T-helper 17 cell (primary cell): ENCODE results near the gene TMEM266. TPM values are rescaled to one million over a fixed set of nuclear protein-coding genes. Genes with fewer than 3 reads are reported as not detected.

Source experiments
- ATAC-seq: fragments of 150-1000 bp; cut with Tn5 transposase; 2 replicates; pipeline ENCODE4 v1.10.0; 2021; ENCODE audit warnings: mild to moderate bottlenecking, moderate library complexity
- DNase-seq, 3 donors: peaks; one replicate each; pipeline versions ENCODE4 v3.0.0 to v3.0.0-alpha.2; 2020 to 2021
- H3K9me3 ChIP-seq: one replicate; pipeline ENCODE4 v1.7.0; 2013; ENCODE audit warnings: low read length, mild to moderate bottlenecking; ENCODE audit not compliant: control insufficient read depth, poor library complexity, severe bottlenecking
- H3K27ac Mint-ChIP-seq: one replicate; pipeline ENCODE4 v1.8.0; 2022; ENCODE audit warnings: mild to moderate bottlenecking, moderate library complexity, mixed read lengths
- H3K27me3 Mint-ChIP-seq: one replicate; pipeline ENCODE4 v1.8.0; 2022; ENCODE audit warnings: mixed read lengths
- H3K36me3 Mint-ChIP-seq: one replicate; pipeline ENCODE4 v1.8.0; 2022; ENCODE audit warnings: low read depth, mixed read lengths
- H3K4me1 Mint-ChIP-seq: one replicate; pipeline ENCODE4 v1.8.0; 2022; ENCODE audit warnings: mild to moderate bottlenecking, mixed read lengths
- H3K4me3 Mint-ChIP-seq: one replicate; pipeline ENCODE4 v1.8.0; 2022; ENCODE audit warnings: mild to moderate bottlenecking, moderate library complexity, mixed read lengths
- total RNA-seq, 4 donors: library from RNA in 2 of 4; stranded (reverse) in 2 of 4; gene quantifications; one replicate each; pipeline ENCODE4 v1.2.3 and lab custom pipeline; 2022 to 2026

The TMEM266 gene
- total RNA-seq, 2 donors from 2014 or later: not detected

- DNase-seq (peak; percentile 42 to 56 (median 52)), ATAC-seq (peak; percentile 94)
- Mint-ChIP-seq H3K4me3 (peak overlapping the region; percentile 73), H3K36me3 (no peaks in the 10 kb centered on the region), H3K27me3 (peaks cover 35% of the 10 kb centered on the region), H3K27ac (no peak overlapping the region), H3K4me1 (peaks cover 12% of the 10 kb centered on the region)
- H3K9me3 ChIP-seq: no peaks in the 10 kb centered on the region
Observed at GRCh38 chr15:76190751-76191538, 131.2 kb downstream of the TMEM266 start.

DNA sequence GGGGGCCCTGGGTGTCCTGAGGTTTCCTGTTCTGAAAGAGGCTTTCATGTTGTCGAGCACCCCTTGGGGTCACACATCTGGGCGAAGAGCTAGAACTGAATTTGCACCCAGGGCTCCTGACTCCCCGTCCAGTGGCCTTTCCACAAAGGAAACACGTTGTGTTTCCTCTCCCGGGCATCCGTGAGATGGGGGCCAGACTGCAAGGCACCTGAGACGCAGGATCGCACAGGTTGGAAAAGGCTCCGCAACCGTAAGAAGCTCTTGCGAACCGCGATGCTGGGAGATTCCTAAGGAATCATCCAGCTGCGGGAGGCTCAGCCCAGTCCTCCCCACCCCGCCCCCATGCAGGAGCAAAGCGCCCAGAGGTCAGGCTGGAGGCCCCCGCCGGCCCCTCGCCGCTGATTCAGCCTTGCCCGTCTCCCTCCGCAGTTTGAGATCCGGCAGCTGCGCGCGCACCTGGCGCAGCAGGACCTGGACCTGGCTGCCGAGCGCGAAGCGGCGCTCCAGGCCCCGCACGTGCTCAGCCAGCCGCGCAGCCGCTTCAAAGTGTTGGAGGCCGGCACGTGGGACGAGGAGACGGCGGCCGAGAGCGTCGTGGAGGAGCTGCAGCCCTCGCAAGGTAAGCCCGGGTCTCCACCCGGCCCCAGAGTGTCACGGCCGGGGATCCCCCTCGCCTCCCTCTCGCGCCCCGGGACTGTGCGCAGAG, 131.9 kb downstream of the TMEM266 start:
- Mint-ChIP-seq H3K4me3 (no peak overlapping the region), H3K27me3 (peaks cover 35% of the 10 kb centered on the region), H3K36me3 (no peaks in the 10 kb centered on the region), H3K4me1 (peaks cover 12% of the 10 kb centered on the region), H3K27ac (no peak overlapping the region)
- H3K9me3 ChIP-seq: no peaks in the 10 kb centered on the region
- DNase-seq (no peak), ATAC-seq (no peak)

DNA sequence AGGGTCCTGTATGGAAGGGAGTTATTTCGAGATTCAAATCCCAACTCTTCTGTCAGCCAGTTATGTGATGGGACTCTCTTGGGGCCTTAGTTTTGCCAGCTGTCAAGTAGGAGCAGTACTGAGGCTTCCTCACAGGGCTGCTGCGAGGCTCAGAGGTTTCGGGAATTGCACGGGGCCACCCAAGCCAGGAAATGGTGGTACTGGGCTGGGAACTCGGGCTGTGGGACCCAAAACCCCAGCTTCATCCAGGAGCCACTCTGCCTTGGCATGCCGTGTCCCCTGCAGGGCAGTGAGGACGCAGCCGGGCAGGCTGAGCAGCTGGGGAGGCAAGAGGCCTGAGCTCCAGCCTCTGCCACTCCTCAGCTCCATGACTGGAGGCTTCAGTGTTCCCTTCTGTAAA, 132.9 kb downstream of the TMEM266 start:
- peaks cover 29% of the 10 kb centered on the region for H3K27me3 Mint-ChIP-seq
- H3K4me1 Mint-ChIP-seq: peaks cover 12% of the 10 kb centered on the region
- DNase-seq (no peak), ATAC-seq (no peak)
- no peaks in the 10 kb centered on the region for H3K9me3 ChIP-seq
- H3K27ac Mint-ChIP-seq: no peak overlapping the region
- no peaks in the 10 kb centered on the region for H3K36me3 Mint-ChIP-seq
- H3K4me3 Mint-ChIP-seq: no peak overlapping the region

- ATAC-seq (no peak), DNase-seq (no peak)
- Mint-ChIP-seq H3K4me3 (no peak overlapping the region), H3K36me3 (no peaks in the 10 kb centered on the region), H3K27ac (no peak overlapping the region), H3K4me1 (peaks cover 15% of the 10 kb centered on the region), H3K27me3 (peaks cover 17% of the 10 kb centered on the region)
- H3K9me3 ChIP-seq: no peaks in the 10 kb centered on the region
Observed at GRCh38 chr15:76193934-76194333, 134.1 kb downstream of the TMEM266 start.

DNA sequence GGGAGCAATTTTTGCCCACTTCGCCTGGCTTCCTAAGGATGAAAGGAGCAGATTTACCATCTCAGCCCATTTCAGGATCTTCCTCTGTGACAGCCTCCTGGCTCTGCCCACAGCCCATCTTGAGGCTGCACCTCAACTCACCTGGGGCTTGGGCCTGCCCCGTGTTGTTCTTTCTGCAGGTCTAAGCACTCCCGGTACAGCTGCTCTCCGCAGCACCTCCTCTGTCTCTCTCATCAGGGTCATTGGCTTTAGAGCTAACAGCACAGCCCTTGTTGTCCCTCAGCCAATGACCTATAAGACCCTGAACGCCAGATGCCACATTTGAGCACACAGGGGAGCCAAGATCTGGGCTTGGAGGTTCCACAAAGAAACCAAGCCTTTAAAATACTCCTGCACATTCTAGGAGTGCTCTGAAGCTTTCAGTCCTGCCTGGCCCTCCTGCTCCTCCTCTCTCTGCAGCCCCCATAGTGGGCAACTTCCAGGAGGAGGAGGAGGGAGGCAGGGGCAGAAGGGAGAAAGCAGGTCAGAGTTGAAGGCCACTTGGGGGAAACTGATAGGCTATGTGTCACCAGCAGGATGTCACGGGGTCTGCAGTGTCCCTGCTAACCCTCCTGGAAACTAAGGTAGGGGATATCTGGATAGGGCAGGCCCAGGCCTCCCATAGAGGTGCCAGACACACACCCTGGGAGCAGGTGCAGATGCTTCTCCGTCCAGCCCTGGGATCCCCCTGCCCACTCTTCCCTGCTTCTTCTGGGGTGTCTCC, 135.9 kb downstream of the TMEM266 start:
- Mint-ChIP-seq H3K27me3 (peaks cover 1% of the 10 kb centered on the region), H3K4me3 (no peak overlapping the region), H3K27ac (no peak overlapping the region), H3K36me3 (no peaks in the 10 kb centered on the region), H3K4me1 (peaks cover 9% of the 10 kb centered on the region)
- no peak for DNase-seq
- no peak for ATAC-seq
- H3K9me3 ChIP-seq: no peaks in the 10 kb centered on the region

- Mint-ChIP-seq H3K4me3 (no peak overlapping the region), H3K27ac (no peak overlapping the region), H3K36me3 (no peaks in the 10 kb centered on the region), H3K4me1 (peaks cover 8% of the 10 kb centered on the region), H3K27me3 (no peaks in the 10 kb centered on the region)
- ATAC-seq (peak; percentile 40), DNase-seq (no peak)
- no peaks in the 10 kb centered on the region for H3K9me3 ChIP-seq
Observed at GRCh38 chr15:76196269-76197231, 136.8 kb downstream of the TMEM266 start.

- Mint-ChIP-seq H3K27me3 (no peaks in the 10 kb centered on the region), H3K36me3 (no peaks in the 10 kb centered on the region), H3K4me1 (peaks cover 8% of the 10 kb centered on the region), H3K4me3 (no peak overlapping the region), H3K27ac (no peak overlapping the region)
- DNase-seq (no peak), ATAC-seq (no peak)
- no peaks in the 10 kb centered on the region for H3K9me3 ChIP-seq
Observed at GRCh38 chr15:76197703-76198455, 138.1 kb downstream of the TMEM266 start.

GRCh38 chr15:76198456-76199105, 138.8 kb downstream of the TMEM266 start:
- Mint-ChIP-seq H3K27ac (no peak overlapping the region), H3K27me3 (no peaks in the 10 kb centered on the region), H3K4me3 (no peak overlapping the region), H3K4me1 (peaks cover 8% of the 10 kb centered on the region), H3K36me3 (no peaks in the 10 kb centered on the region)
- H3K9me3 ChIP-seq: no peaks in the 10 kb centered on the region
- DNase-seq: no peak
- no peak for ATAC-seq

DNA sequence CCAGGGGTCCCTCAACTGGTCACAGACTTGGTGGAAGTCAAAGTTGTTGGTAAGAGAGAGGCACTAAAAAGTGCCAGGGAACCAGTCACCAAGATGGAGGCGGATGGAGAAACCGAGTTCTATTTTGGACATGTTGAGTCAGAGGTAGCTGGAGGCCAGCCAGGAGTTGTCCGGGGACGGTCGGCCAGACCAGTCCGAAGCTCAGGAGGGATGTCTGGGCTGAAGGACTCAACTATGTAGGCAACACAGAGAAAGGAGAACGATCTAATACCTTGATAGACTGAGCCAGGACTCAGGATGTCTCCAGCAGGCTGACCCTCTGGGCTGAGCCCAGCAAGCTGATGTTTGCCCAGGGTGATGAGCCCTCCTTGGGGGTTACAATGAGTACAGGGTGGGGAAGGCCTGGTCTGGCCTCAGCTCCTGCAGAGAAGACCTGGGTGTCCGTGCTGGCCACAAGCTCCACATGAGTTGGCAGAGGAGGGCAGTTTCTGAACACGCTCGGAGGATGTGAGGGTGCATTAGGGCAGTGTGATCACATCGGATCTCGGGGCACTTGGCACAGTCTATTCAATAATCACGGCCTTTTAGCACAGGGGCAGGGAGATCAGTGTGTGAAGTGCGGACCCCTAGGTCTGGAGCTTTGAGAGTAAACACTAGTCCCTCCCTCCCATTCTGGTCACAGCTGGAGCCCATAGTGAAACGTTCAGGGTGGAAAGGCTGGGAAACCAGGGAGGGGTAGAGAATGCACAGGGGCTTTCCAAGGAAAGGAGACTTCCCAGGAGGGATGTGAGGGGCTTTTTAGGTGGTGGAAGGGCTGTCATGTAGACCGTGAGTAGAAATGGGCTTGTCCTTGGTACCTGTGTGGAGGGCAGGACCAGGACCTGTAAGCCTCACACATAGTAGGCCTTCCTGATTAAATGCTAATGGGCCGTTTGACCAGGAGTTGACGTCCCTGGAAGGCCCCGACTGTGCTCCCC, 139.6 kb downstream of the TMEM266 start:
- Mint-ChIP-seq H3K36me3 (no peaks in the 10 kb centered on the region), H3K27ac (no peak overlapping the region), H3K4me1 (peaks cover 8% of the 10 kb centered on the region), H3K27me3 (no peaks in the 10 kb centered on the region), H3K4me3 (no peak overlapping the region)
- H3K9me3 ChIP-seq: no peaks in the 10 kb centered on the region
- no peak for ATAC-seq
- DNase-seq: no peak

GRCh38 chr15:76200083-76200465, 140.3 kb downstream of the TMEM266 start:
- no peaks in the 10 kb centered on the region for H3K9me3 ChIP-seq
- no peaks in the 10 kb centered on the region for H3K36me3 Mint-ChIP-seq
- no peak overlapping the region for H3K27ac Mint-ChIP-seq
- H3K27me3 Mint-ChIP-seq: no peaks in the 10 kb centered on the region
- DNase-seq (no peak), ATAC-seq (no peak)
- no peak overlapping the region for H3K4me3 Mint-ChIP-seq
- H3K4me1 Mint-ChIP-seq: peaks cover 6% of the 10 kb centered on the region

DNA sequence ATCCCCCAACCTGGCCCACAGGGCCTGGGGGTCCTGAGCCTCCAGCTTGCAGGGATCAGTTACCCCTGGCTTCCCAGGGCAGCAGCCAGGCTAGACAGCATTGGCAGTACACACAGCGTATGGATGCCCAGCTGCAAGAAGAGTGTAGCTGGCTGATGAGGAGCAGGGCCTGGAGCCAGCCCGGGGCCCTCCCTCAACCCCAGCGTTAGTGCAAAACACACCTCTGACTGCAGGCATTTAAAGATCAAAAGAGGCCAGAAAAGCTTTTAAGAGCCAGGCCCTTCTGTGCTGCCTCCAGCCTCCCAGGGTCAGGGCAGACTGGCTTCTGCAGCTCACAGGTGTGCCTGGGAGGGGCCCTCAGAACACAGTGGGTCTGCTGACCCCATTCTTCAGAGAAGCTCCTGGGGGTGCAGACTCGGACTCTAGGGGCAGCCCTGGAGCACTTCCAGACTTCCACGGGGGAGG, 140.9 kb downstream of the TMEM266 start:
- H3K27ac Mint-ChIP-seq: peak overlapping the region; percentile 74
- peaks cover 6% of the 10 kb centered on the region for H3K4me1 Mint-ChIP-seq
- no peak for ATAC-seq
- no peak overlapping the region for H3K4me3 Mint-ChIP-seq
- no peaks in the 10 kb centered on the region for H3K9me3 ChIP-seq
- H3K36me3 Mint-ChIP-seq: no peaks in the 10 kb centered on the region
- no peak for DNase-seq
- H3K27me3 Mint-ChIP-seq: no peaks in the 10 kb centered on the region
